ENCODE measurements around the gene TBP. TPM values are rescaled to one million over a fixed set of nuclear protein-coding genes. Genes with fewer than 3 reads are reported as not detected.
"Not testable (repeated sequence)": the region's sequence is repeated elsewhere in the genome, so short reads cannot be mapped to it uniquely, and the experiment has no call there.

Gene TBP
- total RNA-seq, 2 donors from 2014 or later: 11.7 to 13.4 TPM

GRCh38 chr6:170590725-170591124 is 36.6 kb downstream of the TBP start:
- TF ChIP-seq CTCF (IDR thresholded peaks at IDR 0.05): no peak
- H3K4me3 ChIP-seq: no peak overlapping the region
- no peak for DNase-seq
- no peaks in the 10 kb centered on the region for H3K36me3 ChIP-seq
- no peaks in the 10 kb centered on the region for H3K4me1 ChIP-seq
- no peaks in the 10 kb centered on the region for H3K27me3 ChIP-seq
- intact Hi-C loops (cut with DNase I): no loop called here
- no peaks in the 10 kb centered on the region for H3K9me3 ChIP-seq
- no peak overlapping the region for H3K9ac ChIP-seq (ENCODE audit: low read depth in 2 of 2, low read length in 2 of 2)
- no peak overlapping the region for H3K27ac ChIP-seq

GRCh38 chr6:170596426-170596825 is 42.3 kb downstream of the TBP start:
- H3K9ac ChIP-seq (ENCODE audit: low read depth in 2 of 2, low read length in 2 of 2): no peak overlapping the region
- H3K36me3 ChIP-seq: no peaks in the 10 kb centered on the region
- no peak for TF ChIP-seq CTCF (IDR thresholded peaks at IDR 0.05)
- H3K4me1 ChIP-seq: no peaks in the 10 kb centered on the region
- no peaks in the 10 kb centered on the region for H3K9me3 ChIP-seq
- intact Hi-C loops (cut with DNase I): no loop called here
- H3K27ac ChIP-seq: no peak overlapping the region
- H3K4me3 ChIP-seq: no peak overlapping the region
- no peak for DNase-seq
- peaks cover 3% of the 10 kb centered on the region for H3K27me3 ChIP-seq

GRCh38 chr6:170597278-170597677 is 43.1 kb downstream of the TBP start:
- intact Hi-C loops (cut with DNase I): no loop called here

GRCh38 chr6:170605574-170606259 is 51.5 kb downstream of the TBP start:
- no peaks in the 10 kb centered on the region for H3K9me3 ChIP-seq
- H3K36me3 ChIP-seq: no peaks in the 10 kb centered on the region
- H3K9ac ChIP-seq (ENCODE audit: low read depth in 2 of 2, low read length in 2 of 2): no peak overlapping the region
- intact Hi-C loops (cut with DNase I): no loop called here
- DNase-seq: no peak
- no peak overlapping the region for H3K27ac ChIP-seq
- no peaks in the 10 kb centered on the region for H3K4me1 ChIP-seq
- H3K27me3 ChIP-seq: no peaks in the 10 kb centered on the region
- TF ChIP-seq CTCF (IDR thresholded peaks at IDR 0.05): no peak
- H3K4me3 ChIP-seq: no peak overlapping the region

More at GRCh38 chr6:170597278-170597677, 43.1 kb downstream of the TBP start:
- TF ChIP-seq CTCF (IDR thresholded peaks at IDR 0.05): no peak
- no peak overlapping the region for H3K27ac ChIP-seq
- H3K27me3 ChIP-seq: peaks cover 3% of the 10 kb centered on the region
- no peaks in the 10 kb centered on the region for H3K9me3 ChIP-seq
- H3K4me1 ChIP-seq: no peaks in the 10 kb centered on the region
- no peak overlapping the region for H3K4me3 ChIP-seq
- no peaks in the 10 kb centered on the region for H3K36me3 ChIP-seq
- H3K9ac ChIP-seq (ENCODE audit: low read depth in 2 of 2, low read length in 2 of 2): no peak overlapping the region
- DNase-seq: no peak

GRCh38 chr6:170609225-170609624 is 55.1 kb downstream of the TBP start:
- H3K27me3 ChIP-seq; H3K4me1 ChIP-seq; H3K4me3 ChIP-seq; H3K9me3 ChIP-seq; intact Hi-C loops (cut with DNase I); H3K9ac ChIP-seq (ENCODE audit: low read depth in 2 of 2, low read length in 2 of 2); H3K27ac ChIP-seq; DNase-seq; H3K36me3 ChIP-seq: not testable (repeated sequence)

- DNase-seq; H3K36me3 ChIP-seq; H3K4me3 ChIP-seq; H3K9ac ChIP-seq (ENCODE audit: low read depth in 2 of 2, low read length in 2 of 2); H3K4me1 ChIP-seq; H3K9me3 ChIP-seq; H3K27ac ChIP-seq; H3K27me3 ChIP-seq; intact Hi-C loops (cut with DNase I): not testable (repeated sequence)
Measured at GRCh38 chr6:170612256-170612804, 58.2 kb downstream of the TBP start.

GRCh38 chr6:170616020-170616554 is 61.9 kb downstream of the TBP start:
- H3K4me1 ChIP-seq; H3K9ac ChIP-seq (ENCODE audit: low read depth in 2 of 2, low read length in 2 of 2); intact Hi-C loops (cut with DNase I); DNase-seq; H3K27ac ChIP-seq; H3K36me3 ChIP-seq; H3K9me3 ChIP-seq; H3K4me3 ChIP-seq; H3K27me3 ChIP-seq: not testable (repeated sequence)

Data from colonic mucosa (tissue), 4 donors.